Neural cell (in vitro differentiated cells): ENCODE results near the gene DTX1. TPM values are rescaled to one million over a fixed set of nuclear protein-coding genes. Genes with fewer than 3 reads are reported as not detected.

ENCODE experiments used
- H2AFZ ChIP-seq: fragments of 200-600, 300-800 bp; sonication (generic), shearing (Covaris generic); 2 replicates; pipeline ENCODE4 v1.6.0; 2014; ENCODE audit warnings: low read depth, mild to moderate bottlenecking, antibody characterized with exemption, low read length, moderate library complexity
- H3F3A ChIP-seq: fragments of 200-600 bp; shearing (Covaris generic); 2 replicates; pipeline ENCODE4 v1.6.1; 2016; ENCODE audit warnings: mild to moderate bottlenecking, moderate library complexity, mixed read lengths, antibody characterized with exemption, low read length; ENCODE audit not compliant: insufficient read depth, poor library complexity, severe bottlenecking
- H3K27ac ChIP-seq: fragments of 200-600, 300-800 bp; sonication (generic), shearing (Covaris generic); 2 replicates; pipeline ENCODE4 v1.5.1; 2014; ENCODE audit warnings: mild to moderate bottlenecking, low read length, moderate library complexity
- H3K27me3 ChIP-seq: fragments of 300-800, 200-600 bp; sonication (generic), shearing (Covaris generic); 2 replicates; pipeline ENCODE4 v1.6.0; 2014; ENCODE audit warnings: mild to moderate bottlenecking, low read depth, low read length, moderate library complexity; ENCODE audit not compliant: insufficient read depth
- H3K36me3 ChIP-seq: fragments of 300-800, 200-600 bp; sonication (generic), shearing (Covaris generic); 2 replicates; pipeline ENCODE4 v1.5.1; 2014; ENCODE audit warnings: mild to moderate bottlenecking, antibody characterized with exemption, low read length, moderate library complexity; ENCODE audit not compliant: insufficient read depth
- H3K4me2 ChIP-seq: fragments of 300-800, 200-600 bp; sonication (generic), shearing (Covaris generic); 2 replicates; pipeline ENCODE4 v1.6.0; 2014; ENCODE audit warnings: mild to moderate bottlenecking, low read length
- H3K4me3 ChIP-seq: fragments of 300-800, 200-600 bp; sonication (generic), shearing (Covaris generic); 2 replicates; pipeline ENCODE4 v1.5.1; 2014; ENCODE audit warnings: mild to moderate bottlenecking, low read length, moderate library complexity
- H3K79me2 ChIP-seq: fragments of 200-600 bp; shearing (Covaris generic); replicated peaks from 2 replicates; pipeline ENCODE4 v1.6.0; 2014; ENCODE audit warnings: mild to moderate bottlenecking, low read length, moderate library complexity; ENCODE audit not compliant: insufficient read depth
- H3K9ac ChIP-seq: fragments of 300-800, 200-600 bp; sonication (generic), shearing (Covaris generic); 2 replicates; pipeline ENCODE4 v1.6.1; 2016; ENCODE audit warnings: mild to moderate bottlenecking, low read length, mixed read lengths
- H3K9me2 ChIP-seq: fragments of 200-600 bp; shearing (Covaris generic); 2 replicates; pipeline ENCODE4 v1.6.1; 2016; ENCODE audit warnings: mild to moderate bottlenecking, low read length, mixed read lengths; ENCODE audit not compliant: insufficient read depth
- H3K9me3 ChIP-seq: fragments of 200-600, 300-800 bp; sonication (generic), shearing (Covaris generic); 2 replicates; pipeline ENCODE4 v1.6.1; 2016; ENCODE audit warnings: mild to moderate bottlenecking, mixed run types, low read length, moderate library complexity, mixed read lengths
- H4K20me1 ChIP-seq: fragments of 200-600 bp; shearing (Covaris generic); 2 replicates; pipeline ENCODE4 v1.6.1; 2016; ENCODE audit warnings: mild to moderate bottlenecking, mixed run types; ENCODE audit not compliant: insufficient read depth
- CTCF ChIP-seq: fragments of 450-650 bp; IDR thresholded peaks from 2 replicates; pipeline ENCODE4 v1.5.1; 2014; ENCODE audit warnings: antibody characterized with exemption, mild to moderate bottlenecking, moderate library complexity; ENCODE audit not compliant: poor library complexity, severe bottlenecking
- EP300 ChIP-seq: fragments of 450-650 bp; conservative IDR thresholded peaks from 2 replicates; pipeline ENCODE4 v1.6.1; 2014; ENCODE audit warnings: antibody characterized with exemption, mild to moderate bottlenecking, moderate library complexity; ENCODE audit not compliant: poor library complexity, severe bottlenecking
- EZH2 ChIP-seq: fragments of 200-600, 300-800 bp; shearing (Covaris generic), sonication (generic); IDR thresholded peaks from 2 replicates; pipeline ENCODE4 v1.6.1; 2014; ENCODE audit warnings: antibody characterized with exemption, low read length, borderline replicate concordance, mild to moderate bottlenecking; ENCODE audit not compliant: insufficient read depth, poor library complexity, severe bottlenecking
- MXI1 ChIP-seq: fragments of 450-650 bp; conservative IDR thresholded peaks from 2 replicates; pipeline ENCODE4 v1.6.1; 2014; ENCODE audit warnings: antibody characterized with exemption, mild to moderate bottlenecking; ENCODE audit not compliant: poor library complexity, severe bottlenecking
- POLR2AphosphoS5 ChIP-seq: IDR thresholded peaks from 2 replicates; pipeline ENCODE4 v1.6.1; 2012
- RAD21 ChIP-seq: fragments of 450-650 bp; conservative IDR thresholded peaks from 2 replicates; pipeline ENCODE4 v1.6.1; 2014; ENCODE audit warnings: antibody characterized with exemption, mild to moderate bottlenecking, moderate library complexity
- REST ChIP-seq: IDR thresholded peaks from 2 replicates; pipeline ENCODE4 v1.6.1; 2012; ENCODE audit warnings: borderline replicate concordance
- SMC3 ChIP-seq: fragments of 450-650 bp; conservative IDR thresholded peaks from 2 replicates; pipeline ENCODE4 v1.6.1; 2014; ENCODE audit warnings: antibody characterized with exemption, mild to moderate bottlenecking, moderate library complexity; ENCODE audit not compliant: poor library complexity
- TAF1 ChIP-seq: IDR thresholded peaks from 2 replicates; pipeline ENCODE4 v1.6.1; 2012; ENCODE audit warnings: low read depth
- polyA plus RNA-seq: library from polyadenylated mRNA; depleted of rRNA; stranded (reverse); fragments of >200 nt; gene quantifications from 2 replicates; pipeline ENCODE4 v1.2.3, GENCODE V29; 2014

DTX1 gene
- polyA plus RNA-seq, 1 donor from 2014 or later: 30.7 TPM

- Histone ChIP-seq H3K27me3 (peaks cover 7% of the 10 kb centered on the region), H2AFZ (no peak overlapping the region), H3F3A (no peaks in the 10 kb centered on the region), H3K4me3 (no peak overlapping the region), H3K36me3 (no peaks in the 10 kb centered on the region), H3K4me2 (no peak overlapping the region), H3K79me2 (no peaks in the 10 kb centered on the region), H4K20me1 (peaks cover 17% of the 10 kb centered on the region), H3K9me2 (no peaks in the 10 kb centered on the region), H3K9me3 (no peaks in the 10 kb centered on the region), H3K9ac (no peak overlapping the region), H3K27ac (no peak overlapping the region)
- no peak for TF ChIP-seq MXI1
These were observed 17.1 kb downstream of the DTX1 start for GRCh38 chr12:113073586-113073985.

GRCh38 chr12:113075137-113075683, 18.7 kb downstream of the DTX1 start:
- Histone ChIP-seq H3K27ac (no peak overlapping the region), H3K4me3 (no peak overlapping the region), H2AFZ (no peak overlapping the region), H3K9me3 (no peaks in the 10 kb centered on the region), H3K9ac (no peak overlapping the region), H3K36me3 (no peaks in the 10 kb centered on the region), H3K79me2 (no peaks in the 10 kb centered on the region), H3K27me3 (peaks cover 7% of the 10 kb centered on the region), H3K4me2 (no peak overlapping the region), H3K9me2 (no peaks in the 10 kb centered on the region), H3F3A (no peaks in the 10 kb centered on the region), H4K20me1 (peaks cover 15% of the 10 kb centered on the region)
- TF ChIP-seq SMC3 (no peak), RAD21 (no peak), CTCF (no peak), MXI1 (no peak), REST (no peak), EP300 (no peak), POLR2AphosphoS5 (no peak), TAF1 (no peak), EZH2 (no peak)
